Stimulated activated naive CD8-positive, alpha-beta T cell treated with anti-CD3 and anti-CD28 coated beads, Interleukin-15, amount 100 ng/mL, for 72 hours (primary cell): ENCODE data around the gene METTL25.

Experiments
- ATAC-seq: fragments of 150-1000 bp; cut with Tn5 transposase; 2 replicates; pipeline ENCODE4 v1.10.0; 2021; ENCODE audit warnings: mild to moderate bottlenecking, moderate library complexity
- DNase-seq, 2 donors: peaks; one replicate each; pipeline ENCODE4 v3.0.0; 2021 to 2022
- H3K27ac Mint-ChIP-seq, 2 donors: one replicate each; pipeline ENCODE4 v1.8.0; 2022; ENCODE audit warnings: mild to moderate bottlenecking in 2 of 2, mixed read lengths in 2 of 2, moderate library complexity in 2 of 2
- H3K27me3 Mint-ChIP-seq: one replicate; pipeline ENCODE4 v1.8.0; 2022; ENCODE audit warnings: mixed read lengths
- H3K4me1 Mint-ChIP-seq: one replicate; pipeline ENCODE4 v1.8.0; 2022; ENCODE audit warnings: mild to moderate bottlenecking, mixed read lengths
- H3K4me3 Mint-ChIP-seq, 2 donors: one replicate each; pipeline ENCODE4 v1.8.0; 2022; ENCODE audit warnings: mild to moderate bottlenecking in 2 of 2, mixed read lengths in 2 of 2, moderate library complexity in 1 of 2
- H3K9me3 Mint-ChIP-seq, 2 donors: one replicate each; pipeline ENCODE4 v1.8.0; 2022; ENCODE audit warnings: mixed read lengths in 2 of 2

METTL25 gene

GRCh38 chr12:82474798-82475184 lies 116.5 kb downstream of the METTL25 start:
- Mint-ChIP-seq H3K27me3 (no peaks in the 10 kb centered on the region), H3K4me3 (no peak overlapping the region), H3K27ac (no peak overlapping the region), H3K9me3 (peaks cover 7 to 18% of the 10 kb centered on the region in 2 donors), H3K4me1 (no peaks in the 10 kb centered on the region)
- DNase-seq (no peak), ATAC-seq (no peak)

- DNase-seq (no peak), ATAC-seq (no peak)
- Mint-ChIP-seq H3K4me1 (no peaks in the 10 kb centered on the region), H3K4me3 (no peak overlapping the region), H3K9me3 (peaks cover 6 to 18% of the 10 kb centered on the region in 2 donors), H3K27me3 (no peaks in the 10 kb centered on the region), H3K27ac (no peak overlapping the region)
Observed at GRCh38 chr12:82475211-82475610, 116.9 kb downstream of the METTL25 start.

- Mint-ChIP-seq H3K27ac (no peak overlapping the region), H3K9me3 (peaks cover 0 to 18% of the 10 kb centered on the region in 2 donors), H3K4me3 (no peak overlapping the region), H3K4me1 (no peaks in the 10 kb centered on the region), H3K27me3 (no peaks in the 10 kb centered on the region)
- DNase-seq (no peak), ATAC-seq (no peak)
Observed at GRCh38 chr12:82476511-82476910, 118.2 kb downstream of the METTL25 start.

GRCh38 chr12:82479511-82479910 lies 121.2 kb downstream of the METTL25 start:
- ATAC-seq, result no peak
- Mint-ChIP-seq H3K4me1 (no peaks in the 10 kb centered on the region), H3K4me3 (no peak overlapping the region), H3K27me3 (no peaks in the 10 kb centered on the region), H3K9me3 (peaks cover 16 to 22% of the 10 kb centered on the region in 2 donors), H3K27ac (no peak overlapping the region)
- DNase-seq, result no peak

- Mint-ChIP-seq H3K9me3 (peaks cover 16 to 30% of the 10 kb centered on the region in 2 donors), H3K27me3 (no peaks in the 10 kb centered on the region), H3K27ac (no peak overlapping the region), H3K4me1 (no peaks in the 10 kb centered on the region), H3K4me3 (no peak overlapping the region)
- ATAC-seq (no peak), DNase-seq (no peak)
Observed at GRCh38 chr12:82480606-82481005, 122.3 kb downstream of the METTL25 start.

GRCh38 chr12:82481954-82482353 lies 123.6 kb downstream of the METTL25 start:
- DNase-seq, result no peak
- Mint-ChIP-seq H3K9me3 (peaks cover 16 to 31% of the 10 kb centered on the region in 2 donors), H3K4me3 (no peak overlapping the region), H3K27ac (no peak overlapping the region), H3K4me1 (no peaks in the 10 kb centered on the region), H3K27me3 (no peaks in the 10 kb centered on the region)
- no peak for ATAC-seq

- Mint-ChIP-seq H3K4me3 (no peak overlapping the region), H3K4me1 (no peaks in the 10 kb centered on the region), H3K9me3 (peaks cover 40 to 52% of the 10 kb centered on the region in 2 donors), H3K27me3 (no peaks in the 10 kb centered on the region), H3K27ac (no peak overlapping the region)
- no peak for DNase-seq
- ATAC-seq, result no peak
Observed at GRCh38 chr12:82486524-82487235, 128.4 kb downstream of the METTL25 start.

- H3K9me3 Mint-ChIP-seq, result no peaks in the 10 kb centered on the region
Observed at GRCh38 chr12:82504409-82504808, 146.1 kb downstream of the METTL25 start.

GRCh38 chr12:82505150-82505549 lies 146.8 kb downstream of the METTL25 start:
- H3K4me1 Mint-ChIP-seq, result no peaks in the 10 kb centered on the region
- ATAC-seq (no peak), DNase-seq (no peak)
- H3K27ac Mint-ChIP-seq, result no peak overlapping the region
- H3K9me3 Mint-ChIP-seq, result no peaks in the 10 kb centered on the region
- peaks cover 9% of the 10 kb centered on the region for H3K27me3 Mint-ChIP-seq
- no peak overlapping the region for H3K4me3 Mint-ChIP-seq

More at GRCh38 chr12:82504409-82504808, 146.1 kb downstream of the METTL25 start:
- Mint-ChIP-seq H3K4me1 (no peaks in the 10 kb centered on the region), H3K27ac (no peak overlapping the region), H3K4me3 (no peak overlapping the region), H3K27me3 (peaks cover 9% of the 10 kb centered on the region)
- ATAC-seq (no peak), DNase-seq (no peak)

- no peak overlapping the region for H3K27ac Mint-ChIP-seq
- no peak for DNase-seq
- H3K4me1 Mint-ChIP-seq, result no peaks in the 10 kb centered on the region
- peaks cover 9% of the 10 kb centered on the region for H3K27me3 Mint-ChIP-seq
- H3K9me3 Mint-ChIP-seq, result no peaks in the 10 kb centered on the region
- ATAC-seq, result no peak
- H3K4me3 Mint-ChIP-seq, result no peak overlapping the region
Observed at GRCh38 chr12:82507686-82508085, 149.4 kb downstream of the METTL25 start.

- H3K9me3 Mint-ChIP-seq, result no peaks in the 10 kb centered on the region
- no peaks in the 10 kb centered on the region for H3K4me1 Mint-ChIP-seq
- H3K27me3 Mint-ChIP-seq, result no peaks in the 10 kb centered on the region
- no peak for DNase-seq
- no peak overlapping the region for H3K4me3 Mint-ChIP-seq
- no peak overlapping the region for H3K27ac Mint-ChIP-seq
- ATAC-seq, result no peak
Observed at GRCh38 chr12:82510386-82510785, 152.1 kb downstream of the METTL25 start.

GRCh38 chr12:82514880-82515279 lies 156.6 kb downstream of the METTL25 start:
- Mint-ChIP-seq H3K4me1 (no peaks in the 10 kb centered on the region), H3K27me3 (peaks cover 7% of the 10 kb centered on the region), H3K27ac (no peak overlapping the region), H3K9me3 (no peaks in the 10 kb centered on the region), H3K4me3 (no peak overlapping the region)
- ATAC-seq (no peak), DNase-seq (no peak)

GRCh38 chr12:82515652-82516051 lies 157.3 kb downstream of the METTL25 start:
- H3K27ac Mint-ChIP-seq, result no peak overlapping the region

GRCh38 chr12:82517027-82517426 lies 158.7 kb downstream of the METTL25 start:
- Mint-ChIP-seq H3K4me3 (no peak overlapping the region), H3K27me3 (peaks cover 7% of the 10 kb centered on the region), H3K27ac (no peak overlapping the region), H3K9me3 (no peaks in the 10 kb centered on the region), H3K4me1 (no peaks in the 10 kb centered on the region)
- DNase-seq (no peak), ATAC-seq (no peak)

More at GRCh38 chr12:82515652-82516051, 157.3 kb downstream of the METTL25 start:
- H3K9me3 Mint-ChIP-seq, result no peaks in the 10 kb centered on the region
- ATAC-seq, result no peak
- DNase-seq, result no peak
- no peak overlapping the region for H3K4me3 Mint-ChIP-seq
- H3K27me3 Mint-ChIP-seq, result peaks cover 7% of the 10 kb centered on the region
- H3K4me1 Mint-ChIP-seq, result no peaks in the 10 kb centered on the region

- Mint-ChIP-seq H3K9me3 (no peaks in the 10 kb centered on the region), H3K27me3 (peaks cover 7% of the 10 kb centered on the region), H3K4me1 (no peaks in the 10 kb centered on the region), H3K27ac (no peak overlapping the region), H3K4me3 (no peak overlapping the region)
- ATAC-seq, result no peak
- no peak for DNase-seq
Observed at GRCh38 chr12:82517808-82518207, 159.5 kb downstream of the METTL25 start.

GRCh38 chr12:82519510-82519909 lies 161.2 kb downstream of the METTL25 start:
- H3K27me3 Mint-ChIP-seq, result peaks cover 15% of the 10 kb centered on the region
- no peaks in the 10 kb centered on the region for H3K9me3 Mint-ChIP-seq
- no peak overlapping the region for H3K27ac Mint-ChIP-seq
- ATAC-seq, result no peak
- DNase-seq, result no peak
- no peak overlapping the region for H3K4me3 Mint-ChIP-seq
- H3K4me1 Mint-ChIP-seq, result no peaks in the 10 kb centered on the region

- Mint-ChIP-seq H3K4me3 (no peak overlapping the region), H3K4me1 (no peaks in the 10 kb centered on the region), H3K27me3 (peaks cover 15% of the 10 kb centered on the region), H3K27ac (no peak overlapping the region), H3K9me3 (no peaks in the 10 kb centered on the region)
- no peak for ATAC-seq
- no peak for DNase-seq
Observed at GRCh38 chr12:82522285-82522684, 164.0 kb downstream of the METTL25 start.
